ENCODE data around the gene EYA2. TPM values are rescaled to one million over a fixed set of nuclear protein-coding genes. Genes with fewer than 3 reads are reported as not detected.

Gene EYA2
- total and polyA plus RNA-seq, 2 of the 4 experiments (the other 2 are of a cell fraction) = 2.3 to 5.4 TPM

GRCh38 chr20:47020231-47020630 is 125.6 kb downstream of the EYA2 start:
- Histone ChIP-seq H3K27me3 (ENCODE audit: control insufficient read depth, insufficient read depth, low read length) (no peaks in the 10 kb centered on the region), H4K5ac (ENCODE audit: low read depth, low read length) (no peak overlapping the region; the same call in 1 of the 2 replicates), H3K4me3 (ENCODE audit: insufficient read depth, low read depth, low read length) (no peak overlapping the region), H3K9me1 (ENCODE audit: insufficient read depth, low read length) (peaks cover 6% of the 10 kb centered on the region), H4K8ac (ENCODE audit: low read depth in 2 of 2, low read length in 2 of 2) (no peak overlapping the region), H2AK9ac (replicated peaks; ENCODE audit: low read depth, low read length, poor library complexity) (no peak overlapping the region), H3K36me3 (ENCODE audit: control insufficient read depth, insufficient read depth, low read length) (no peaks in the 10 kb centered on the region), H3K4ac (ENCODE audit: low read depth, low read length) (0 out of 2 replicates have a peak overlapping the region, but pooled peaks have one; percentile 48), H3K9ac (ENCODE audit: low read depth, low read length) (peak overlapping the region; percentile 43; the same call in 1 of the 2 replicates), H3K27ac (ENCODE audit: insufficient read depth, low read length) (peak overlapping the region; percentile 89; the same call in 1 of the 2 replicates), H3K56ac (ENCODE audit: extremely low read depth, insufficient read depth, low read length) (no peak overlapping the region), H3K23ac (ENCODE audit: low read depth, low read length) (no peak overlapping the region), H3K4me2 (ENCODE audit: low read depth, low read length) (peak overlapping the region; percentile 41; the same call in 1 of the 2 replicates), H2BK20ac (ENCODE audit: low read depth, low read length) (no peak overlapping the region), H3K79me1 (ENCODE audit: low read depth in 1 of 2, low read length in 2 of 2) (no peaks in the 10 kb centered on the region), H4K91ac (ENCODE audit: insufficient read depth, low read depth, low read length) (no peak overlapping the region), H4K20me1 (ENCODE audit: insufficient read depth, low read length) (no peaks in the 10 kb centered on the region), H3K4me1 (ENCODE audit: control insufficient read depth, insufficient read depth, low read length) (peaks cover 16% of the 10 kb centered on the region; the same call in 1 of the 2 replicates), H2AK5ac (ENCODE audit: low read depth, low read length) (0 out of 2 replicates have a peak overlapping the region, but pooled peaks have one; percentile 64), H2BK15ac (ENCODE audit: low read depth, low read length) (no peak overlapping the region), H2BK5ac (ENCODE audit: low read depth, low read length, poor library complexity, severe bottlenecking) (no peak overlapping the region), H2BK120ac (ENCODE audit: low read depth, low read length) (no peak overlapping the region; the same call in 1 of the 2 replicates), H3K14ac (replicated peaks; ENCODE audit: low read depth, low read length) (no peak overlapping the region), H3K18ac (ENCODE audit: low read depth, low read length) (peak overlapping the region; percentile 80), H2AFZ (replicated peaks; ENCODE audit: low read length, poor library complexity) (no peak overlapping the region), H3K9me3 (ENCODE audit: control insufficient read depth, insufficient read depth, low read length) (no peaks in the 10 kb centered on the region)
- ATAC-seq (ENCODE audit: low read depth) (peak; percentile 44), DNase-seq (peak; percentile 69)
- TF ChIP-seq RCOR1 (IDR thresholded peaks at IDR 0.05; ENCODE audit: insufficient replicate concordance, low read length) (no peak), CHD1 (IDR thresholded peaks at IDR 0.05; ENCODE audit: low read depth, low read length) (no peak), CTCF (conservative IDR thresholded peaks at IDR 0.05; ENCODE audit: low read depth, low read length) (peak; percentile 14; the same call in 1 of the 2 replicates), MXI1 (IDR thresholded peaks at IDR 0.05; ENCODE audit: borderline replicate concordance, low read depth, low read length) (no peak), RAD21 (IDR thresholded peaks at IDR 0.05; ENCODE audit: low read length) (peak; percentile 33; the same call in 1 of the 2 replicates), SMC3 (IDR thresholded peaks at IDR 0.05; ENCODE audit: low read depth, low read length) (no peak), CEBPB (IDR thresholded peaks at IDR 0.05; ENCODE audit: low read depth, low read length) (no peak)
- no CpG with 5 or more reads among the region's 2 CpGs for WGBS, 2 experiments (ENCODE audit: extremely low coverage in 2 of 2, insufficient read length in 1 of 2)
- no TSS peak for BruUV-seq (replicated peaks)
- ChIA-PET CTCF (interaction anchor here (0.6 to 1.1 kb wide), 5 partner anchors 9 to 266 kb away, joined by 3 to 4 read pairs (median 4); no protein-coding TSS in a partner anchor), POLR2A (ENCODE audit: unreplicated experiment) (interaction anchor here (0.6 kb wide), 1 partner anchor 93 kb away, joined by 3 read pairs; no protein-coding TSS in a partner anchor)
- in situ Hi-C loops (cut with MboI; ENCODE audit: low sequenced_read_pairs) (loop anchor here (25.0 kb wide), 1 partner anchor 258 kb away; no protein-coding TSS in a partner anchor), intact Hi-C loops (cut with micrococcal nuclease) (loop anchor here (1.0 to 10.0 kb wide), 3 partner anchors 95 to 262 kb away; partner anchors contain the start of gene EYA2), dilution Hi-C loops (cut with HindIII; ENCODE audit: low sequenced_read_pairs, unreplicated experiment) (no loop called here)

Measured in IMR-90 (cell line).